Mesenchymal stem cell (in vitro differentiated cells and primary cell): ENCODE data around the gene SP110.

Source experiments
- DNase-seq: peaks from one replicate; pipeline ENCODE4 v3.0.0-alpha.2; 2013
- H2AFZ ChIP-seq: one replicate; pipeline ENCODE4 v1.6.1; 2013; ENCODE audit warnings: low read depth, mild to moderate bottlenecking, control low read depth, inconsistent platforms, low read length, moderate library complexity
- H2AK5ac ChIP-seq: 2 replicates; pipeline ENCODE4 v1.6.1; 2013; ENCODE audit warnings: low read length, moderate library complexity, mild to moderate bottlenecking, inconsistent platforms; ENCODE audit not compliant: severe bottlenecking
- H2BK120ac ChIP-seq: one replicate; pipeline ENCODE4 v1.6.1; 2013; ENCODE audit warnings: low read depth, mild to moderate bottlenecking, inconsistent platforms, low read length, moderate library complexity
- H2BK12ac ChIP-seq, 2 experiments: one replicate each; pipeline ENCODE4 v1.6.1; 2013; ENCODE audit warnings: inconsistent platforms in 2 of 2, low read length in 2 of 2, mild to moderate bottlenecking in 2 of 2, moderate library complexity in 2 of 2, control low read depth in 1 of 2
- H2BK15ac ChIP-seq: one replicate; pipeline ENCODE4 v1.6.1; 2013; ENCODE audit warnings: mild to moderate bottlenecking, low read depth, inconsistent platforms; ENCODE audit not compliant: poor library complexity, severe bottlenecking
- H2BK5ac ChIP-seq: 2 replicates; pipeline ENCODE4 v1.6.1; 2013; ENCODE audit warnings: low read depth, mild to moderate bottlenecking, low read length, control low read depth, inconsistent platforms; ENCODE audit not compliant: poor library complexity, severe bottlenecking
- H3K14ac ChIP-seq, 2 experiments: one replicate each; pipeline ENCODE4 v1.6.1; 2013; ENCODE audit warnings: inconsistent platforms in 2 of 2, low read length in 2 of 2, control low read depth in 1 of 2, mild to moderate bottlenecking in 1 of 2, moderate library complexity in 1 of 2
- H3K18ac ChIP-seq, 2 experiments: one replicate each; pipeline ENCODE4 v1.6.1; 2013; ENCODE audit warnings: inconsistent platforms in 2 of 2, low read length in 2 of 2, control low read depth in 1 of 2, low read depth in 1 of 2, mild to moderate bottlenecking in 1 of 2
- H3K23ac ChIP-seq, 2 experiments: one replicate each; pipeline ENCODE4 v1.6.1; 2013; ENCODE audit warnings: inconsistent platforms in 2 of 2, low read length in 2 of 2, mild to moderate bottlenecking in 2 of 2, moderate library complexity in 2 of 2, control low read depth in 1 of 2
- H3K27ac ChIP-seq: 2 replicates; pipeline ENCODE4 v1.5.1; 2013; ENCODE audit warnings: mild to moderate bottlenecking, moderate library complexity, low read length, control low read depth, inconsistent platforms; ENCODE audit not compliant: poor library complexity, severe bottlenecking
- H3K27me3 ChIP-seq, 2 experiments: 2 replicates each; pipeline versions ENCODE4 v1.6.1 to v1.7.0; 2013; ENCODE audit warnings: low read length in 2 of 2, mild to moderate bottlenecking in 2 of 2, moderate library complexity in 2 of 2, control low read depth in 1 of 2, inconsistent platforms in 1 of 2; ENCODE audit not compliant: control insufficient read depth in 1 of 2, insufficient read depth in 1 of 2
- H3K36me3 ChIP-seq, 2 experiments: 2 replicates each; pipeline versions ENCODE4 v1.6.1 to v1.7.0; 2013; ENCODE audit warnings: low read length in 2 of 2, control low read depth in 1 of 2, inconsistent platforms in 1 of 2, low read depth in 1 of 2, mild to moderate bottlenecking in 1 of 2; ENCODE audit not compliant: insufficient read depth in 2 of 2, control insufficient read depth in 1 of 2
- H3K4ac ChIP-seq, 2 experiments: one replicate each; pipeline ENCODE4 v1.6.1; 2013; ENCODE audit warnings: inconsistent platforms in 2 of 2, low read length in 2 of 2, mild to moderate bottlenecking in 2 of 2, moderate library complexity in 2 of 2, control low read depth in 1 of 2, low read depth in 1 of 2
- H3K4me1 ChIP-seq: 2 replicates; pipeline ENCODE4 v1.6.1; 2013; ENCODE audit warnings: low read depth, low read length, control low read depth; ENCODE audit not compliant: control insufficient read depth, insufficient read depth
- H3K4me2 ChIP-seq: 2 replicates; pipeline ENCODE4 v1.6.1; 2013; ENCODE audit warnings: low read length, mild to moderate bottlenecking, inconsistent platforms; ENCODE audit not compliant: poor library complexity, severe bottlenecking
- H3K4me3 ChIP-seq, 2 experiments: 2 replicates each; pipeline versions ENCODE4 v1.5.1 to v1.7.0; 2013; ENCODE audit warnings: low read length in 2 of 2, mild to moderate bottlenecking in 2 of 2, control low read depth in 1 of 2, low read depth in 1 of 2; ENCODE audit not compliant: insufficient read depth in 1 of 2
- H3K79me1 ChIP-seq: replicated peaks from 2 replicates; pipeline ENCODE4 v1.6.1; 2013; ENCODE audit warnings: mild to moderate bottlenecking, control low read depth, low read length, inconsistent platforms; ENCODE audit not compliant: poor library complexity, severe bottlenecking
- H3K9ac ChIP-seq: 2 replicates; pipeline ENCODE4 v1.7.0; 2013; ENCODE audit warnings: mild to moderate bottlenecking, low read length, moderate library complexity
- H3K9me3 ChIP-seq: 2 replicates; pipeline ENCODE4 v1.7.0; 2013; ENCODE audit warnings: mild to moderate bottlenecking, low read length; ENCODE audit not compliant: control insufficient read depth
- H4K8ac ChIP-seq: one replicate; pipeline ENCODE4 v1.6.1; 2013; ENCODE audit warnings: inconsistent platforms, mild to moderate bottlenecking, low read length, moderate library complexity
- H4K91ac ChIP-seq: one replicate; pipeline ENCODE4 v1.6.1; 2013; ENCODE audit warnings: mild to moderate bottlenecking, low read length, inconsistent platforms
- WGBS: methylation state at CpG from one replicate; pipeline ENCODE4 v1.1.7; 2013; ENCODE audit warnings: mixed read lengths; 5-methylcytosine and 5-hydroxymethylcytosine counted together

The SP110 gene

DNA sequence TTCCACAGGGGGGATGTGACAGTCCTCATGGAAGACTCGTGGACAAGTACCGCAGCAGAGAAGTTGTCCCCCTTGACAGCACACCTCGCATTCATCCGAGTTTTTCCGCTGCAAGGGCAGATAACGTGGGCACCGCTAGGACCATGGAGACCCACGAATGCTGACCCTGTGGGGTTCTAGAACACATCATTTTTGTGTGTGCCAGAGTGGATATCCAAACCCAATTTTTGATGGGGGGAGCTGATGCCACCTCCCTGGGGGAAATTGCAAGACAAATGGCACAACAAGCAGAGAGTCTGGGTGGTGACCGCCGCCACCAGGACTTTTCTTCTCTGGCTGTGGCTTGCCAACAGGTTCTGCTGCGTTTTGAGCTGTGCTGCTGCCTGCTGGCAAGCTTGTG, 46.9 kb downstream of the SP110 start:
- Histone ChIP-seq H3K4me1 (no peaks in the 10 kb centered on the region), H2BK12ac (no peak overlapping the region), H2BK15ac (no peak overlapping the region), H3K27me3 (no peaks in the 10 kb centered on the region), H3K4me3 (no peak overlapping the region), H3K36me3 (peaks cover 37 to 55% of the 10 kb centered on the region in 2 experiments), H3K4ac (no peak overlapping the region), H3K23ac (no peak overlapping the region), H4K8ac (no peak overlapping the region), H3K9me3 (no peaks in the 10 kb centered on the region), H3K4me2 (no peak overlapping the region), H3K79me1 (no peaks in the 10 kb centered on the region), H3K9ac (no peak overlapping the region), H2AK5ac (no peak overlapping the region), H3K27ac (no peak overlapping the region), H2AFZ (no peak overlapping the region), H3K18ac (no peak overlapping the region), H3K14ac (no peak overlapping the region), H2BK120ac (no peak overlapping the region), H2BK5ac (no peak overlapping the region), H4K91ac (no peak overlapping the region)
- 95% methylated on average over 11 of the region's 11 CpGs for WGBS
- no peak for DNase-seq

GRCh38 chr2:230172156-230172555, 47.6 kb downstream of the SP110 start:
- no peak overlapping the region for H4K91ac ChIP-seq
- 100% methylated on average over 4 of the region's 4 CpGs for WGBS
- no peak overlapping the region for H2BK15ac ChIP-seq
- no peak overlapping the region for H4K8ac ChIP-seq
- H3K4me3 ChIP-seq, result no peak overlapping the region
- H3K23ac ChIP-seq, result no peak overlapping the region
- no peak for DNase-seq
- no peak overlapping the region for H3K4ac ChIP-seq
- H2BK12ac ChIP-seq, result no peak overlapping the region
- H3K27me3 ChIP-seq, result no peaks in the 10 kb centered on the region
- no peaks in the 10 kb centered on the region for H3K9me3 ChIP-seq
- H3K27ac ChIP-seq, result no peak overlapping the region
- H2AK5ac ChIP-seq, result no peak overlapping the region
- no peak overlapping the region for H2AFZ ChIP-seq
- H3K4me1 ChIP-seq, result no peaks in the 10 kb centered on the region
- H3K4me2 ChIP-seq, result no peak overlapping the region
- H2BK120ac ChIP-seq, result no peak overlapping the region
- H3K14ac ChIP-seq, result no peak overlapping the region
- no peak overlapping the region for H3K9ac ChIP-seq
- H3K79me1 ChIP-seq, result no peaks in the 10 kb centered on the region
- H2BK5ac ChIP-seq, result no peak overlapping the region
- no peak overlapping the region for H3K18ac ChIP-seq
- H3K36me3 ChIP-seq, result peaks cover 33 to 55% of the 10 kb centered on the region in 2 experiments

- Histone ChIP-seq H2BK5ac (no peak overlapping the region), H3K4ac (no peak overlapping the region), H3K14ac (no peak overlapping the region), H3K36me3 (peaks cover 27 to 45% of the 10 kb centered on the region in 2 experiments), H2BK15ac (no peak overlapping the region), H3K27me3 (no peaks in the 10 kb centered on the region), H3K4me3 (no peak overlapping the region), H3K4me2 (no peak overlapping the region), H3K9me3 (no peaks in the 10 kb centered on the region), H2AFZ (no peak overlapping the region), H2AK5ac (no peak overlapping the region), H2BK12ac (no peak overlapping the region), H3K23ac (no peak overlapping the region), H2BK120ac (no peak overlapping the region), H3K79me1 (no peaks in the 10 kb centered on the region), H3K9ac (no peak overlapping the region), H3K4me1 (no peaks in the 10 kb centered on the region), H4K91ac (no peak overlapping the region), H4K8ac (no peak overlapping the region), H3K27ac (no peak overlapping the region), H3K18ac (no peak overlapping the region)
- 86% methylated on average over 9 of the region's 9 CpGs for WGBS
- DNase-seq, result no peak
Measured at GRCh38 chr2:230170532-230170931, 49.3 kb downstream of the SP110 start.

DNA sequence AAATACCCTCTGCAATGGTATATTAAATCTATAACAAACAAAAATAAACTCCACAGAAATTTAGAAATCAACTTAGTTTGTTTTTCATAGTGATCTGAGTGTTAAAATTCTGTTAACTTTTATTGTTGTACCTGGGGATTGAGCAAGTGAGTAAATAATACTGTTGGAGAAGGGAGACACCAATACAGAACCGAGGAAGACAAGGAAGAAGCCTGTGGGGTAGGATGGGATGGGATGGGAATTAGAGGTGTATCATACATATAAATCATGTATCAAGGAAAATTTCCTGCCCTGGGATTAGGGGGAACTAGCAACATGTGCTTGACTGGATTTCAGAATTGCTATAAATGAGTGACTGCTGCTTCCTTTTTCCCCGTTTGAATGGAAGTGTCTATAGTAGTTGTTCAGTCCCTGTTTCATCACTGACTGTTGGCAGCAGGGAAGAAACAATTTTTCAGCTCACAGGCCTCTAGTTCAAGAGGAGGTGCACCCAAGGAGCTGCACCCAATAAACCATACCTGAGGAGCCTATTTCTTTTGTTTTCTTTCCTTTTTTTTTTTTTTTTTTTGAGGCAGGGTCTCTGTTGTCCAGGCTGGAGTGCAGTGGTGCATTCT, 53.1 kb downstream of the SP110 start:
- Histone ChIP-seq H2AFZ (no peak overlapping the region), H3K4ac (no peak overlapping the region), H3K4me3 (no peak overlapping the region), H2BK15ac (no peak overlapping the region), H4K91ac (no peak overlapping the region), H3K23ac (no peak overlapping the region), H2BK5ac (no peak overlapping the region), H3K4me2 (no peak overlapping the region), H3K9ac (no peak overlapping the region), H3K4me1 (no peaks in the 10 kb centered on the region), H3K79me1 (no peaks in the 10 kb centered on the region), H2BK120ac (no peak overlapping the region), H3K18ac (no peak overlapping the region), H4K8ac (no peak overlapping the region), H3K27ac (no peak overlapping the region), H3K14ac (no peak overlapping the region), H3K27me3 (no peaks in the 10 kb centered on the region), H3K36me3 (peaks cover 4 to 21% of the 10 kb centered on the region in 2 experiments), H3K9me3 (no peaks in the 10 kb centered on the region), H2BK12ac (no peak overlapping the region), H2AK5ac (no peak overlapping the region)
- WGBS, result 95% methylated on average over 2 of the region's 2 CpGs
- no peak for DNase-seq
